Esophagus muscularis mucosa (tissue), 4 donors: Measurements from ENCODE around the gene PDE4D. TPM values are rescaled to one million over a fixed set of nuclear protein-coding genes. Genes with fewer than 3 reads are reported as not detected.
A peak's percentile ranks its signal among the peaks of the same experiment; 100 is the strongest.

Source experiments
- DNase-seq: peaks from one replicate; pipeline ENCODE4 v3.0.0-alpha.2; 2017; ENCODE audit errors: extremely low spot score
- H3K27ac ChIP-seq, 4 donors: fragments of 200-600 bp; sonication (generic); replicated peaks in 1 of 4; 1 replicate in 3 of 4; 2 replicates in 1 of 4; pipeline ENCODE4 v1.5.1; 2016 to 2019; ENCODE audit warnings: mild to moderate bottlenecking in 1 of 4
- H3K27me3 ChIP-seq, 4 donors: fragments of 200-600 bp; sonication (generic); one replicate each; pipeline versions ENCODE4 v1.5.1 to v1.6.0; 2016 to 2019
- H3K36me3 ChIP-seq, 4 donors: fragments of 200-600 bp; sonication (generic); one replicate each; pipeline ENCODE4 v1.5.1; 2016 to 2019
- H3K4me1 ChIP-seq, 4 donors: fragments of 200-600 bp; sonication (generic); one replicate each; pipeline ENCODE4 v1.5.1; 2016 to 2019
- H3K4me3 ChIP-seq, 4 donors: fragments of 200-600 bp; sonication (generic); 1 replicate in 2 of 4; 2 replicates in 2 of 4; pipeline ENCODE4 v1.5.1; 2016 to 2019; ENCODE audit warnings: mild to moderate bottlenecking in 4 of 4, moderate library complexity in 1 of 4
- H3K9me3 ChIP-seq, 4 donors: fragments of 200-600 bp; sonication (generic); 1 replicate in 3 of 4; 2 replicates in 1 of 4; pipeline ENCODE4 v1.5.1; 2016 to 2019
- EP300 ChIP-seq: sonication (generic); formaldehyde crosslinking; IDR thresholded peaks from one replicate; pipeline ENCODE4 v1.6.1; 2017; ENCODE audit warnings: antibody characterized with exemption
- POLR2A ChIP-seq: fragments of 450-650 bp; IDR thresholded peaks from one replicate; pipeline ENCODE4 v1.6.1; 2017; ENCODE audit warnings: antibody characterized with exemption, moderate library complexity, mild to moderate bottlenecking, low read depth
- POLR2AphosphoS5 ChIP-seq, 2 donors: sonication (generic); formaldehyde crosslinking; IDR thresholded peaks; one replicate each; pipeline ENCODE4 v1.6.1; 2017; ENCODE audit warnings: antibody characterized with exemption in 2 of 2
- WGBS: methylation state at CpG from one replicate; pipeline ENCODE4 v1.1.5; 2018; 5-methylcytosine and 5-hydroxymethylcytosine counted together
- intact Hi-C: fragments of 100-400 bp; cut with DNase I; formaldehyde crosslinking; loops from one replicate; pipeline ENCODE4 v1.15.1; 2023
- total RNA-seq, 4 donors: library from RNA; depleted of rRNA; stranded (reverse); fragments of >200 nt; gene quantifications; one replicate each; pipeline versions ENCODE4 v1.1.0 to v1.2.1, GENCODE V29; 2016
- TF ChIP-seq, protein P1 (sequence below), 3 experiments: fragments of 200-600 bp in 2 of 3; fragments of 450-650 bp in 1 of 3; sonication (generic) in 2 of 3; IDR thresholded peaks; one replicate each; pipeline ENCODE4 v1.5.1; 2017 to 2019; ENCODE audit warnings: antibody characterized with exemption in 3 of 3, mild to moderate bottlenecking in 2 of 3, moderate library complexity in 1 of 3

The PDE4D gene
- total RNA-seq, 4 donors from 2014 or later: 39.2 to 87.0 (median 50.2) TPM

GRCh38 chr5:59661311-59661710 lies 232.2 kb downstream of the PDE4D start:
- DNase-seq: no peak
- H3K4me3 ChIP-seq: no peak overlapping the region
- TF ChIP-seq POLR2AphosphoS5 (IDR thresholded peaks at IDR 0.05): no peak
- TF ChIP-seq, protein P1, sequence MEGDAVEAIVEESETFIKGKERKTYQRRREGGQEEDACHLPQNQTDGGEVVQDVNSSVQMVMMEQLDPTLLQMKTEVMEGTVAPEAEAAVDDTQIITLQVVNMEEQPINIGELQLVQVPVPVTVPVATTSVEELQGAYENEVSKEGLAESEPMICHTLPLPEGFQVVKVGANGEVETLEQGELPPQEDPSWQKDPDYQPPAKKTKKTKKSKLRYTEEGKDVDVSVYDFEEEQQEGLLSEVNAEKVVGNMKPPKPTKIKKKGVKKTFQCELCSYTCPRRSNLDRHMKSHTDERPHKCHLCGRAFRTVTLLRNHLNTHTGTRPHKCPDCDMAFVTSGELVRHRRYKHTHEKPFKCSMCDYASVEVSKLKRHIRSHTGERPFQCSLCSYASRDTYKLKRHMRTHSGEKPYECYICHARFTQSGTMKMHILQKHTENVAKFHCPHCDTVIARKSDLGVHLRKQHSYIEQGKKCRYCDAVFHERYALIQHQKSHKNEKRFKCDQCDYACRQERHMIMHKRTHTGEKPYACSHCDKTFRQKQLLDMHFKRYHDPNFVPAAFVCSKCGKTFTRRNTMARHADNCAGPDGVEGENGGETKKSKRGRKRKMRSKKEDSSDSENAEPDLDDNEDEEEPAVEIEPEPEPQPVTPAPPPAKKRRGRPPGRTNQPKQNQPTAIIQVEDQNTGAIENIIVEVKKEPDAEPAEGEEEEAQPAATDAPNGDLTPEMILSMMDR (IDR thresholded peaks at IDR 0.05): no peak
- intact Hi-C loops: no loop called here
- peaks cover 0 to 27% (median 13%) of the 10 kb centered on the region in 4 donors for H3K4me1 ChIP-seq
- no peaks in the 10 kb centered on the region for H3K9me3 ChIP-seq
- no peaks in the 10 kb centered on the region for H3K27me3 ChIP-seq
- WGBS: 100% methylated on average over 1 of the region's 1 CpG
- no peaks in the 10 kb centered on the region for H3K36me3 ChIP-seq
- no peak overlapping the region for H3K27ac ChIP-seq

- 40% methylated on average over 1 of the region's 1 CpG for WGBS
- TF ChIP-seq POLR2AphosphoS5 (IDR thresholded peaks at IDR 0.05): no peak
- TF ChIP-seq, protein P1 (IDR thresholded peaks at IDR 0.05): peak in 1 of 3 experiments; percentile 6
- Histone ChIP-seq H3K27me3 (no peaks in the 10 kb centered on the region), H3K27ac (no peak overlapping the region), H3K9me3 (no peaks in the 10 kb centered on the region), H3K4me3 (no peak overlapping the region), H3K4me1 (peaks cover 0 to 27% (median 13%) of the 10 kb centered on the region in 4 donors), H3K36me3 (no peaks in the 10 kb centered on the region)
- intact Hi-C loops: no loop called here
- DNase-seq: no peak
Observed at GRCh38 chr5:59660737-59661136, 232.8 kb downstream of the PDE4D start.

- DNase-seq: no peak
- Histone ChIP-seq H3K36me3 (no peaks in the 10 kb centered on the region), H3K4me3 (no peak overlapping the region), H3K9me3 (no peaks in the 10 kb centered on the region), H3K27me3 (no peaks in the 10 kb centered on the region), H3K4me1 (peaks cover 0 to 13% (median 5%) of the 10 kb centered on the region in 4 donors), H3K27ac (no peak overlapping the region)
- intact Hi-C loops: no loop called here
- no peak for TF ChIP-seq POLR2A
- no peak for TF ChIP-seq POLR2AphosphoS5 (IDR thresholded peaks at IDR 0.05)
- TF ChIP-seq, protein P1 (IDR thresholded peaks at IDR 0.05): no peak
- no peak for TF ChIP-seq EP300
- WGBS: 87% methylated on average over 5 of the region's 5 CpGs
Observed at GRCh38 chr5:59656351-59657254, 236.9 kb downstream of the PDE4D start.

DNA sequence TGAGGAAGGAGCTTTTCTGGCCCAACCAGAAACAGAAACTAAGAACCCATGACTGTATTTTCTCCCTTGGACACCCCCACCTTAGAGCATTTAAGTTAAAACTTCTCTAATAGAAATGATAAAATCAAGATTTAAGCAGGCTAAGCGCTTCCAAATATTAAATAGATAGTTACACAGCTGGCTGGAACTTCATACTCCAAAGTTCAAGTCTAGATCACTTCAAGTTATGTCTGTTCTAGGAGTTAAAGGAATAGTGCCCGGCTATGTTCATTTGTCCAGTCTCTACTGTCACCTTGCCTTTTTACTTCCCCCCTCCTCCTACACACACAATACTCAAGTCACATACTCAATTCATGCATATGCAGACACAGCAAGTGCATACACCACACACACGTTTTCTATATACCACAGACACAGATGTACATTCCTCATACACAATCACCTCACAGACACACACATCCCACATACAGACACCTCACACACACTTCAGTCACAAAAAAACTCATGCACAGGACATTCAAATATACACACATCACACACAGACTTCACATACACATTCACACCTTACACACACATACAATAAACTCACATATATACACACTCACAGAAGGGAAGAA lies 237.7 kb downstream of the PDE4D start:
- H3K4me1 ChIP-seq: peaks cover 0 to 6% (median 3%) of the 10 kb centered on the region in 4 donors
- H3K36me3 ChIP-seq: no peaks in the 10 kb centered on the region
- no peaks in the 10 kb centered on the region for H3K27me3 ChIP-seq
- DNase-seq: no peak
- intact Hi-C loops: no loop called here
- H3K4me3 ChIP-seq: no peak overlapping the region
- H3K9me3 ChIP-seq: no peaks in the 10 kb centered on the region
- no peak overlapping the region for H3K27ac ChIP-seq
- TF ChIP-seq POLR2AphosphoS5 (IDR thresholded peaks at IDR 0.05) (no peak), EP300 (no peak), POLR2A (no peak)
- TF ChIP-seq, protein P1 (IDR thresholded peaks at IDR 0.05): no peak
- WGBS: 86% methylated on average over 3 of the region's 3 CpGs
